Karpas-422 (cell line): ENCODE results near the gene OTOP3. TPM values are rescaled to one million over a fixed set of nuclear protein-coding genes. Genes with fewer than 3 reads are reported as not detected.
"Not testable (repeated sequence)": the region's sequence is repeated elsewhere in the genome, so short reads cannot be mapped to it uniquely, and the experiment has no call there.

Source experiments
- DNase-seq: peaks from one replicate; pipeline ENCODE4 v3.0.0-alpha.2; 2015
- H2AFZ ChIP-seq: fragments of 200-600 bp; sonication (generic); 2 replicates; pipeline ENCODE4 v1.6.1; 2014; ENCODE audit warnings: antibody characterized with exemption, low read length, mixed read lengths
- H3K27ac ChIP-seq: fragments of 200-600 bp; sonication (generic); 2 replicates; pipeline ENCODE4 v1.5.1; 2014; ENCODE audit warnings: mild to moderate bottlenecking, low read length, moderate library complexity
- H3K27me3 ChIP-seq: fragments of 200-600 bp; sonication (generic); 2 replicates; pipeline ENCODE4 v1.6.1; 2014; ENCODE audit warnings: low read length, mixed read lengths
- H3K36me3 ChIP-seq: fragments of 200-600 bp; sonication (generic); 2 replicates; pipeline ENCODE4 v1.6.1; 2014; ENCODE audit warnings: low read length, mixed read lengths; ENCODE audit not compliant: insufficient read depth
- H3K4me1 ChIP-seq: fragments of 200-600 bp; sonication (generic); 2 replicates; pipeline ENCODE4 v1.6.1; 2014; ENCODE audit warnings: mild to moderate bottlenecking, low read length, mixed read lengths
- H3K4me2 ChIP-seq: fragments of 200-600 bp; sonication (generic); 2 replicates; pipeline ENCODE4 v1.6.1; 2014; ENCODE audit warnings: low read length, low read depth, mild to moderate bottlenecking; ENCODE audit not compliant: poor library complexity, severe bottlenecking
- H3K4me3 ChIP-seq: fragments of 200-600 bp; sonication (generic); 2 replicates; pipeline ENCODE4 v1.5.1; 2014; ENCODE audit warnings: mild to moderate bottlenecking, antibody characterized with exemption, low read length, mixed read lengths
- H3K79me2 ChIP-seq: fragments of 200-600 bp; sonication (generic); 2 replicates; pipeline ENCODE4 v1.6.1; 2014; ENCODE audit warnings: mild to moderate bottlenecking, low read length, mixed read lengths
- H3K9ac ChIP-seq: fragments of 200-600 bp; sonication (generic); 2 replicates; pipeline ENCODE4 v1.6.0; 2014; ENCODE audit warnings: low read length
- H3K9me2 ChIP-seq: fragments of 200-600 bp; sonication (generic), shearing (Covaris generic); replicated peaks from 2 replicates; pipeline ENCODE4 v1.6.0; 2014; ENCODE audit warnings: mild to moderate bottlenecking, low read length, moderate library complexity; ENCODE audit not compliant: insufficient read depth
- H3K9me3 ChIP-seq: fragments of 300-700, 200-600 bp; sonication (generic); 2 replicates; pipeline ENCODE4 v1.6.1; 2014; ENCODE audit warnings: low read length, mixed read lengths
- H4K20me1 ChIP-seq: fragments of 200-600 bp; sonication (generic); 2 replicates; pipeline ENCODE4 v1.6.1; 2014; ENCODE audit warnings: mild to moderate bottlenecking, antibody characterized with exemption, low read length, low read depth; ENCODE audit not compliant: insufficient read depth
- total RNA-seq: library from RNA; depleted of rRNA; stranded (reverse); fragments of >200 nt; shearing (Covaris generic); gene quantifications from 2 replicates; pipeline ENCODE4 v1.2.3, GENCODE V29; 2014; ENCODE audit warnings: low replicate concordance

OTOP3 gene
- total RNA-seq, 1 experiment from 2014 or later, result not detected

DNA sequence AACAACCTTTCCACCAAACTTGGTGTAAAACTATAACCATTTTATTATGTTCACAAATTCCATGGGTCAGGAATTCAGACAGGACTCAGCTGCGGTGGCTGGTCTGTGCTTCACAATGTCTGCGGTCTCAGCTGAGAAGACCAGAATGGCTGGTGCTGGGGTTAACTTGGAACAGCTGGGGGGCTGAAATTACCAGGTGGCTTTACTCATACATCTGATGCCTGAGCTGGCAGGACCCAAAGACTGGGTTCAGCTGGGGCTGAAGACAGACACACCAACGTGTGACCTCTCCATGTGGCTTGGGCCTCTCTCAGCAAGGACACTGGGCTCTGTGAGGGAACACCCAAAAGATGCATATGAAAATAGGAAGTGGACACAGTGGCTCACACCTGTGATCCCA lies 42.5 kb downstream of the OTOP3 start:
- Histone ChIP-seq H3K4me3 (no peak overlapping the region), H3K9me3 (no peaks in the 10 kb centered on the region), H3K4me2 (no peak overlapping the region), H3K9me2 (no peaks in the 10 kb centered on the region), H3K27me3 (no peaks in the 10 kb centered on the region), H3K27ac (no peak overlapping the region), H3K36me3 (no peaks in the 10 kb centered on the region), H2AFZ (no peak overlapping the region), H4K20me1 (no peaks in the 10 kb centered on the region), H3K9ac (no peak overlapping the region), H3K4me1 (peaks cover 24% of the 10 kb centered on the region), H3K79me2 (no peaks in the 10 kb centered on the region)
- DNase-seq, result no peak

DNA sequence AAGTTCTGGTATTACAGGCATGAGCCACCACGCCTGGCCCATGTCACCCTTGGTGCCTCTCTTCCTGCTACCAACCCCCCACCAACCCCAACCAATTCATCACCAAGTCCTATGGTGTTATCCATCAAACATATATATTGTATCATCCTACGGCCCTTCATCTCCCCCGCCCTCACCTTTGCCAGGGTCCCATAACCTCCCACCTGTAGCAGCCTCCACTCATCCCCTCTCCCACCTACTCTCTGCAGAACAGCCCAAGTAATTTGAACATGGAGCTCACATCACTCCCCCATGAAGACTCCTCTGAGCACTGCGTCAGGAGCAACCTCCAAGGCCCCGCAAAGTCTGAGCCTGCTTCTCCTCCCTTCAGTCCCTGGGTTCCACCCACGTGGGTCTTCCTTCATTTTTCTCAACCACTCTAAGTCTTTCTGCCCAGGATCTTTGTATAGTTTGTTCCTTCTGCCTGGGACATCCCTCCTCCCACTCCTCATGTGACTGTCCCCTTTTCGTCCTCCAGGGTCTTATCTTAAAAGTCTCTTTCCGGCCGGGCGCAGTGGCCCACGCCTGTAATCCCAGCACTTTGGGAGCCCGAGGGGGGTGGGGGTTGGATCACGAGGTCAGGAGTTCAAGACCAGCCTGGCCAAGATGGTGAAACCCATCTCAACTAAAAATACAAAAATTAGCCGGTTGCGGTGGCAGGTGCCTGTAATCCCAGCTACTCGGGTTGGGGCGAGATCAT lies 43.9 kb downstream of the OTOP3 start:
- H3K79me2 ChIP-seq, result no peaks in the 10 kb centered on the region
- no peak overlapping the region for H3K27ac ChIP-seq
- H3K4me1 ChIP-seq, result peaks cover 22% of the 10 kb centered on the region
- no peaks in the 10 kb centered on the region for H3K27me3 ChIP-seq
- H3K9me2 ChIP-seq, result no peaks in the 10 kb centered on the region
- no peaks in the 10 kb centered on the region for H4K20me1 ChIP-seq
- H3K4me2 ChIP-seq, result no peak overlapping the region
- H3K9ac ChIP-seq, result no peak overlapping the region
- no peak overlapping the region for H2AFZ ChIP-seq
- H3K36me3 ChIP-seq, result no peaks in the 10 kb centered on the region
- no peaks in the 10 kb centered on the region for H3K9me3 ChIP-seq
- no peak overlapping the region for H3K4me3 ChIP-seq
- DNase-seq, result no peak

DNA sequence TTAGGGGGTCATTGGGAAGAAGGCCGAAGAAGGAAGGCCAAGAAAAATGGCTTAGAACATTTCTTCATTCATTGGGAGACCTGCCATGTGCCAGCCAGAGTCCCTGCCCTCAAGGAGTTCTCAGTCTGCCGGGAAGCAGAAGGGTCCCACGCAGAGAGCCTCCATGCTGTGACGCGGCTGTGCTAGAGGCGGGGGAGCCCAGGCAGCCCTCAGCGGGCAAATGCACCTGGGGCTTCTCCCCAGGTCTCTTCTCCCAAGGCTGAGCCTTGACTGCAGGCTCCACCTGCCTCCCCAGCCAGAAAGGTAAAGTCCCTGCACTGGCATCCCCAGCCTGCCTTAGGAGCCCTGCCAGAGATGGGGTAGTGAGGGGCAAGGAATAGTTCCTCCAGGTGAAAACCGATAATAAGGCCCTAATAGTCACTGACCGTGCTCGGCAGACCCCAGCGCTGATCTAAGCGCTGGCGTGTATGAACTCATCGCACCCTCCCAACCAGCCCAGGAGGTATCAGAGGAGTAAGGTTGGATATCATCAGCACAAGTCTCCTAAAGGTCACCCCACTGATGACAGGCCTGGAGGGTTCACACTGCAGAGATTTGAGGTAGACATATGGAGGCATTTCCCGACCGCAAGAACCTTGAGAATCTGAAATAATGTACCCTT lies 45.8 kb downstream of the OTOP3 start:
- Histone ChIP-seq H4K20me1 (no peaks in the 10 kb centered on the region), H3K9ac (peak overlapping the region; percentile 87), H2AFZ (peak overlapping the region; percentile 100), H3K4me1 (peaks cover 16% of the 10 kb centered on the region), H3K4me2 (peak overlapping the region; percentile 96), H3K27me3 (no peaks in the 10 kb centered on the region), H3K4me3 (peak overlapping the region; percentile 80), H3K36me3 (no peaks in the 10 kb centered on the region), H3K9me3 (no peaks in the 10 kb centered on the region), H3K27ac (no peak overlapping the region), H3K9me2 (no peaks in the 10 kb centered on the region), H3K79me2 (no peaks in the 10 kb centered on the region)
- no peak for DNase-seq

DNA sequence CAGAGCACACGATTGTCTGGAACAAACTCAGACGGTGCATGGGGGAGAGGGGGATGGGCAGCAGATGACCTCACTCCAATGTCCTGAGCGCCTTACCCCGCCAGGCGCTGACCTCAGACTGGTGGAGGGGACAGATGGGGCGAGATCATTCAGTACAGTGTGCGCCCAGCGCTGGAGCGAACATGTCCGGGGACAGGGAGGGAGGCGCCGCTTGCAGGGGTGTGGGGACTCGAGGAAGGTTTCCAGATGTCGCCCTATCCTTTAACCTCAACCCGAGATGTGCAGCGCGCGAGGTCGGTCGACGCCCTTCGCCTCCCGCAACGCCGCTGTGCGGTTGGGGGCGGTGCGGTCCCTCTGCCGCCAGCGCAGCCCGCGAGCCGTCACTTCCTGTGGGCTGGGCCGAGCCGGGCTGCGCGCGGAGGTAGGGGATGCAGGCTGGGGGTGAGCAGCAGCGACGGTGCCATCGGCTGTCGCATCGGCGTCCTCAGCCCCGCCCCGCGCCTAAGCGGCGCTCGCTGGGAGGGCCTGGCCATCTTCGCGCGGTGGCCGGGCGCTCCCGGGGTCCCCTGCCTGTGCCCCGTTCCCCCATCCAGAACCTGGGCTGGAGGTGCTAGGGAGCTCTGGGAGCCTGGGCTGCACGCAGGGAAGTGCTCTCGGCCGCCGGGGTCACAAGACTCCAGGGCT lies 46.4 kb downstream of the OTOP3 start:
- Histone ChIP-seq H3K36me3 (no peaks in the 10 kb centered on the region), H3K79me2 (no peaks in the 10 kb centered on the region), H3K27me3 (no peaks in the 10 kb centered on the region), H3K27ac (no peak overlapping the region), H3K9ac (peak overlapping the region; percentile 87), H3K4me1 (peaks cover 16% of the 10 kb centered on the region), H3K9me2 (no peaks in the 10 kb centered on the region), H2AFZ (peak overlapping the region; percentile 100), H4K20me1 (no peaks in the 10 kb centered on the region), H3K4me3 (peak overlapping the region; percentile 80), H3K9me3 (no peaks in the 10 kb centered on the region), H3K4me2 (peak overlapping the region; percentile 96)
- DNase-seq, result peak; percentile 91

DNA sequence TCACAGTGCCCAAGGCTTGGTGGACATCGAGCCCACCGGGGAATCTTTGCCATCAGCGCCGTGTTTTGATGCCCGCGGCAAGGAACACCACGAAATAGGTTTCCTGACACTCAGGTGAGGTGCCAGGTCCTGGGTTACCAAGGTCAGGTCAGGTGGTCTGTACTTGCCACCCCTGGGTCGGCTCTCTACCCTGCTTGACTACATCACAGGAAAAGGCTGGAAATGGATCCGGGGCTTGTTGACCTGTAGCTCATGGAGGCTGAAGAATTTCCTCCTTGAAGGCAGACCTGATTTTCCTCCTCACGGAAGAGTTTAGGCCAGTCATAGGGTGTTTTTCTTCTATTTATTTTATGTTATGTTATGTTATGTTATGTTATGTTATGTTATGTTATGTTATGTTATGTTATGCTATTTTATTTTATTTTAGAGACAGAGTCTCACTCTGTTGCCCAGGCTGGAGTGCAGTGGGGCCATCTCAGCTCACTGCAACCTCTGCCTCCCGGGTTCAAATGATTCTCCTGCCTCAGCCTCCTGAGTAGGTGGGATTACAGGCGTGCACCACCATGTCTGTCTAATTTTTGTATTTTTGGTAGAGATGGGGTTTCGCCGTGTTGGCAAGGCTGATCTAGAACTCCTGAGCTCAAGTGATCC lies 47.1 kb downstream of the OTOP3 start:
- H2AFZ ChIP-seq, result peak overlapping the region; percentile 100
- not testable (repeated sequence) for H3K79me2 ChIP-seq, H4K20me1 ChIP-seq, DNase-seq, H3K27me3 ChIP-seq, H3K9me3 ChIP-seq, H3K27ac ChIP-seq, H3K9me2 ChIP-seq, H3K36me3 ChIP-seq
- H3K4me2 ChIP-seq, result peak overlapping the region; percentile 96
- peaks cover 16% of the 10 kb centered on the region for H3K4me1 ChIP-seq
- H3K9ac ChIP-seq, result peak overlapping the region; percentile 87
- peak overlapping the region; percentile 80 for H3K4me3 ChIP-seq

DNA sequence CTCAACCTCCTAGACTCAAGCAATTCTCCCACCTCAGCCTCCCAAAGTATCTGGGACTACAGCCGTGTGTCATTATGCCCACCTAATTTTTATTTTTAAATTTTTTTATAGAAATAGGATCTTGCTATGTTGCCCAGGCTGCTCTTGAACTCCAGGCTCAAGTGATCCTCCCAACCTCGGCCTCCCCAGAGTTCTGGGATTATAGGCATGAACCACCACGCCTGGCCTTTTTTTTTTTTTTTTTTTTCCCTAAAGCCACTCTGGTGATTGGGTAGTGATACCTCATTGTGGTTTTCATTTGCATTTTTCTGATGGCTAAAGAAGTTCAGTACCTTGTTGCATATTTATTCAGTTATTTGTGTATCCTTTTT lies 50.5 kb downstream of the OTOP3 start:
- Histone ChIP-seq H3K79me2 (no peaks in the 10 kb centered on the region), H3K36me3 (no peaks in the 10 kb centered on the region), H2AFZ (no peak overlapping the region), H3K27ac (no peak overlapping the region), H3K9ac (no peak overlapping the region), H3K4me3 (no peak overlapping the region), H3K4me2 (no peak overlapping the region), H3K9me3 (no peaks in the 10 kb centered on the region), H3K27me3 (no peaks in the 10 kb centered on the region), H4K20me1 (no peaks in the 10 kb centered on the region), H3K4me1 (peaks cover 14% of the 10 kb centered on the region), H3K9me2 (no peaks in the 10 kb centered on the region)
- no peak for DNase-seq

DNA sequence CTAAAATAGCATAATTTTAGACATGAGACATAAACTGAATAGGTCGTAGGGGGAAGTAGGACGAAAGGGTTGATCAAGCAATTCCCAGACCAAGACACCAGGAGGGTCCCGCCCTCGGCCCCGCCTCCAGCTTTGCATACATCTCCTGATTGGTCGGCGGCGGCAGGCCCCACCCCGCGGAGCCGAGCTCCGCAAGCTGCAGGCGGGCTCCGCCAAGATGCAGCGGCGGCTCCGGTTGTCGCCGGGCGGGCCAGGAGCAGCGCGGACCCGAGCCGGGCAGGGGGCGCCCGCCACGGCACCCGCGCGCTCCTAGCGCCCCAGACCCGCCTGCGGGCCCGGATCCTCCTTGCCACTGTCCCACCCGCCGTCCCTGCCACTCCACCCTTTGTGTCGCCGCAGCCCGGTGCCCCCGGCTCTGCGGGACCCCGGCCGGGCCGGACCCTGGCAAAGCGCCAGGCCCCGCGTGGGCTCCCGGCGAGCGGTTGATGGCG lies 51.8 kb downstream of the OTOP3 start, which contains the start of gene CDR2L:
Gene CDR2L, plus strand, starts transcription at position 215 of the 491 bp plus-strand sequence. CDS start 412 bp downstream, outside the sequence.
- DNase-seq, result peak; percentile 51
- Histone ChIP-seq H3K9me3 (no peaks in the 10 kb centered on the region), H3K4me1 (peaks cover 4% of the 10 kb centered on the region), H3K4me2 (no peak within 1 kb of the TSS), H3K4me3 (no peak within 1 kb of the TSS), H3K9me2 (no peaks in the 10 kb centered on the region), H3K27ac (no peak within 1 kb of the TSS), H2AFZ (no peak within 1 kb of the TSS), H3K9ac (no peak within 1 kb of the TSS), H4K20me1 (no peaks in the 10 kb centered on the region), H3K79me2 (no peaks in the 10 kb centered on the region), H3K36me3 (no peaks in the 10 kb centered on the region), H3K27me3 (no peaks in the 10 kb centered on the region)
